ENCODE measurements around the gene SMCO4. TPM values are rescaled to one million over a fixed set of nuclear protein-coding genes. Genes with fewer than 3 reads are reported as not detected.

The SMCO4 gene
- total RNA-seq, 1 experiment from 2014 or later: not detected

- no peak overlapping the region for H3K27ac ChIP-seq (ENCODE audit: low read length)
- H3K9me2 ChIP-seq (replicated peaks; ENCODE audit: insufficient read depth, low read length): no peaks in the 10 kb centered on the region
- no peak for DNase-seq
- no peaks in the 10 kb centered on the region for H3K4me1 ChIP-seq (ENCODE audit: low read length)
- H3K36me3 ChIP-seq (ENCODE audit: insufficient read depth, low read length): no peaks in the 10 kb centered on the region
- H4K20me1 ChIP-seq (ENCODE audit: insufficient read depth, low read depth, low read length): no peaks in the 10 kb centered on the region
- no peaks in the 10 kb centered on the region for H3K9me3 ChIP-seq (ENCODE audit: low read length)
- no peak overlapping the region for H3K4me3 ChIP-seq (ENCODE audit: low read length)
- no peak overlapping the region for H3K4me2 ChIP-seq (ENCODE audit: low read depth, low read length, poor library complexity, severe bottlenecking)
- no peak overlapping the region for H2AFZ ChIP-seq (ENCODE audit: low read length)
- no peak overlapping the region for H3K9ac ChIP-seq (ENCODE audit: low read length)
- no peaks in the 10 kb centered on the region for H3K79me2 ChIP-seq (ENCODE audit: low read length)
- no peaks in the 10 kb centered on the region for H3K27me3 ChIP-seq (ENCODE audit: low read length)
Observed at GRCh38 chr11:93490996-93491618, 52.1 kb downstream of the SMCO4 start.

- Histone ChIP-seq H3K9me3 (ENCODE audit: low read length) (no peaks in the 10 kb centered on the region), H3K9me2 (replicated peaks; ENCODE audit: insufficient read depth, low read length) (no peaks in the 10 kb centered on the region), H4K20me1 (ENCODE audit: insufficient read depth, low read depth, low read length) (no peaks in the 10 kb centered on the region), H3K27ac (ENCODE audit: low read length) (no peak overlapping the region), H3K27me3 (ENCODE audit: low read length) (no peaks in the 10 kb centered on the region), H2AFZ (ENCODE audit: low read length) (no peak overlapping the region), H3K79me2 (ENCODE audit: low read length) (no peaks in the 10 kb centered on the region), H3K4me3 (ENCODE audit: low read length) (no peak overlapping the region), H3K4me2 (ENCODE audit: low read depth, low read length, poor library complexity, severe bottlenecking) (no peak overlapping the region), H3K9ac (ENCODE audit: low read length) (no peak overlapping the region), H3K36me3 (ENCODE audit: insufficient read depth, low read length) (no peaks in the 10 kb centered on the region), H3K4me1 (ENCODE audit: low read length) (no peaks in the 10 kb centered on the region)
- no peak for DNase-seq
Observed at GRCh38 chr11:93489841-93490240, 53.4 kb downstream of the SMCO4 start.

- H3K9me3 ChIP-seq (ENCODE audit: low read length): no peaks in the 10 kb centered on the region
- H3K9ac ChIP-seq (ENCODE audit: low read length): no peak overlapping the region
- no peaks in the 10 kb centered on the region for H3K4me1 ChIP-seq (ENCODE audit: low read length)
- no peaks in the 10 kb centered on the region for H3K9me2 ChIP-seq (replicated peaks; ENCODE audit: insufficient read depth, low read length)
- H3K27ac ChIP-seq (ENCODE audit: low read length): no peak overlapping the region
- H3K79me2 ChIP-seq (ENCODE audit: low read length): no peaks in the 10 kb centered on the region
- H2AFZ ChIP-seq (ENCODE audit: low read length): no peak overlapping the region
- no peak for DNase-seq
- no peaks in the 10 kb centered on the region for H3K27me3 ChIP-seq (ENCODE audit: low read length)
- H3K4me2 ChIP-seq (ENCODE audit: low read depth, low read length, poor library complexity, severe bottlenecking): no peak overlapping the region
- H3K36me3 ChIP-seq (ENCODE audit: insufficient read depth, low read length): no peaks in the 10 kb centered on the region
- no peak overlapping the region for H3K4me3 ChIP-seq (ENCODE audit: low read length)
- H4K20me1 ChIP-seq (ENCODE audit: insufficient read depth, low read depth, low read length): no peaks in the 10 kb centered on the region
Observed at GRCh38 chr11:93487032-93487483, 56.1 kb downstream of the SMCO4 start.

GRCh38 chr11:93485983-93486382 lies 57.2 kb downstream of the SMCO4 start:
- Histone ChIP-seq H3K36me3 (ENCODE audit: insufficient read depth, low read length) (no peaks in the 10 kb centered on the region), H3K4me1 (ENCODE audit: low read length) (no peaks in the 10 kb centered on the region), H3K9ac (ENCODE audit: low read length) (no peak overlapping the region), H3K27ac (ENCODE audit: low read length) (no peak overlapping the region), H2AFZ (ENCODE audit: low read length) (no peak overlapping the region), H4K20me1 (ENCODE audit: insufficient read depth, low read depth, low read length) (no peaks in the 10 kb centered on the region), H3K4me3 (ENCODE audit: low read length) (no peak overlapping the region), H3K9me3 (ENCODE audit: low read length) (no peaks in the 10 kb centered on the region), H3K9me2 (replicated peaks; ENCODE audit: insufficient read depth, low read length) (no peaks in the 10 kb centered on the region), H3K4me2 (ENCODE audit: low read depth, low read length, poor library complexity, severe bottlenecking) (no peak overlapping the region), H3K27me3 (ENCODE audit: low read length) (no peaks in the 10 kb centered on the region), H3K79me2 (ENCODE audit: low read length) (no peaks in the 10 kb centered on the region)
- no peak for DNase-seq

- H3K27me3 ChIP-seq (ENCODE audit: low read length): no peaks in the 10 kb centered on the region
- H3K4me3 ChIP-seq (ENCODE audit: low read length): no peak overlapping the region
- H3K79me2 ChIP-seq (ENCODE audit: low read length): no peaks in the 10 kb centered on the region
- H3K9me2 ChIP-seq (replicated peaks; ENCODE audit: insufficient read depth, low read length): no peaks in the 10 kb centered on the region
- no peaks in the 10 kb centered on the region for H3K4me1 ChIP-seq (ENCODE audit: low read length)
- no peak overlapping the region for H2AFZ ChIP-seq (ENCODE audit: low read length)
- H4K20me1 ChIP-seq (ENCODE audit: insufficient read depth, low read depth, low read length): no peaks in the 10 kb centered on the region
- no peaks in the 10 kb centered on the region for H3K36me3 ChIP-seq (ENCODE audit: insufficient read depth, low read length)
- H3K27ac ChIP-seq (ENCODE audit: low read length): no peak overlapping the region
- H3K9ac ChIP-seq (ENCODE audit: low read length): no peak overlapping the region
- H3K4me2 ChIP-seq (ENCODE audit: low read depth, low read length, poor library complexity, severe bottlenecking): no peak overlapping the region
- no peaks in the 10 kb centered on the region for H3K9me3 ChIP-seq (ENCODE audit: low read length)
- DNase-seq: no peak
Observed at GRCh38 chr11:93484716-93485115, 58.5 kb downstream of the SMCO4 start.

- DNase-seq: no peak
- Histone ChIP-seq H3K4me2 (ENCODE audit: low read depth, low read length, poor library complexity, severe bottlenecking) (no peak overlapping the region), H3K27ac (ENCODE audit: low read length) (no peak overlapping the region), H3K36me3 (ENCODE audit: insufficient read depth, low read length) (no peaks in the 10 kb centered on the region), H4K20me1 (ENCODE audit: insufficient read depth, low read depth, low read length) (no peaks in the 10 kb centered on the region), H3K9ac (ENCODE audit: low read length) (no peak overlapping the region), H3K4me3 (ENCODE audit: low read length) (no peak overlapping the region), H3K79me2 (ENCODE audit: low read length) (no peaks in the 10 kb centered on the region), H3K27me3 (ENCODE audit: low read length) (no peaks in the 10 kb centered on the region), H3K9me2 (replicated peaks; ENCODE audit: insufficient read depth, low read length) (no peaks in the 10 kb centered on the region), H2AFZ (ENCODE audit: low read length) (no peak overlapping the region), H3K9me3 (ENCODE audit: low read length) (no peaks in the 10 kb centered on the region), H3K4me1 (ENCODE audit: low read length) (no peaks in the 10 kb centered on the region)
Observed at GRCh38 chr11:93482556-93482955, 60.6 kb downstream of the SMCO4 start.

- no peak overlapping the region for H3K4me3 ChIP-seq (ENCODE audit: low read length)
- no peaks in the 10 kb centered on the region for H3K79me2 ChIP-seq (ENCODE audit: low read length)
- no peaks in the 10 kb centered on the region for H3K9me3 ChIP-seq (ENCODE audit: low read length)
- DNase-seq: no peak
- no peaks in the 10 kb centered on the region for H3K27me3 ChIP-seq (ENCODE audit: low read length)
- no peak overlapping the region for H3K4me2 ChIP-seq (ENCODE audit: low read depth, low read length, poor library complexity, severe bottlenecking)
- no peaks in the 10 kb centered on the region for H3K4me1 ChIP-seq (ENCODE audit: low read length)
- H4K20me1 ChIP-seq (ENCODE audit: insufficient read depth, low read depth, low read length): no peaks in the 10 kb centered on the region
- H3K36me3 ChIP-seq (ENCODE audit: insufficient read depth, low read length): no peaks in the 10 kb centered on the region
- H2AFZ ChIP-seq (ENCODE audit: low read length): no peak overlapping the region
- H3K9ac ChIP-seq (ENCODE audit: low read length): no peak overlapping the region
- H3K27ac ChIP-seq (ENCODE audit: low read length): no peak overlapping the region
- H3K9me2 ChIP-seq (replicated peaks; ENCODE audit: insufficient read depth, low read length): no peaks in the 10 kb centered on the region
Observed at GRCh38 chr11:93481696-93482095, 61.5 kb downstream of the SMCO4 start.

- H3K36me3 ChIP-seq (ENCODE audit: insufficient read depth, low read length): no peaks in the 10 kb centered on the region
- DNase-seq: no peak
- H3K4me2 ChIP-seq (ENCODE audit: low read depth, low read length, poor library complexity, severe bottlenecking): no peak overlapping the region
- H3K9ac ChIP-seq (ENCODE audit: low read length): no peak overlapping the region
- no peaks in the 10 kb centered on the region for H3K9me2 ChIP-seq (replicated peaks; ENCODE audit: insufficient read depth, low read length)
- no peaks in the 10 kb centered on the region for H3K4me1 ChIP-seq (ENCODE audit: low read length)
- no peaks in the 10 kb centered on the region for H3K79me2 ChIP-seq (ENCODE audit: low read length)
- H3K27ac ChIP-seq (ENCODE audit: low read length): no peak overlapping the region
- no peaks in the 10 kb centered on the region for H3K9me3 ChIP-seq (ENCODE audit: low read length)
- no peak overlapping the region for H2AFZ ChIP-seq (ENCODE audit: low read length)
- H3K4me3 ChIP-seq (ENCODE audit: low read length): no peak overlapping the region
- no peaks in the 10 kb centered on the region for H4K20me1 ChIP-seq (ENCODE audit: insufficient read depth, low read depth, low read length)
- H3K27me3 ChIP-seq (ENCODE audit: low read length): no peaks in the 10 kb centered on the region
Observed at GRCh38 chr11:93481279-93481678, 61.9 kb downstream of the SMCO4 start.
